ENCODE results near the gene ENDOD1. TPM values are rescaled to one million over a fixed set of nuclear protein-coding genes. Genes with fewer than 3 reads are reported as not detected.

The ENDOD1 gene
- total RNA-seq, 4 donors from 2014 or later, result 31.1 to 52.3 (median 36.8) TPM

DNA sequence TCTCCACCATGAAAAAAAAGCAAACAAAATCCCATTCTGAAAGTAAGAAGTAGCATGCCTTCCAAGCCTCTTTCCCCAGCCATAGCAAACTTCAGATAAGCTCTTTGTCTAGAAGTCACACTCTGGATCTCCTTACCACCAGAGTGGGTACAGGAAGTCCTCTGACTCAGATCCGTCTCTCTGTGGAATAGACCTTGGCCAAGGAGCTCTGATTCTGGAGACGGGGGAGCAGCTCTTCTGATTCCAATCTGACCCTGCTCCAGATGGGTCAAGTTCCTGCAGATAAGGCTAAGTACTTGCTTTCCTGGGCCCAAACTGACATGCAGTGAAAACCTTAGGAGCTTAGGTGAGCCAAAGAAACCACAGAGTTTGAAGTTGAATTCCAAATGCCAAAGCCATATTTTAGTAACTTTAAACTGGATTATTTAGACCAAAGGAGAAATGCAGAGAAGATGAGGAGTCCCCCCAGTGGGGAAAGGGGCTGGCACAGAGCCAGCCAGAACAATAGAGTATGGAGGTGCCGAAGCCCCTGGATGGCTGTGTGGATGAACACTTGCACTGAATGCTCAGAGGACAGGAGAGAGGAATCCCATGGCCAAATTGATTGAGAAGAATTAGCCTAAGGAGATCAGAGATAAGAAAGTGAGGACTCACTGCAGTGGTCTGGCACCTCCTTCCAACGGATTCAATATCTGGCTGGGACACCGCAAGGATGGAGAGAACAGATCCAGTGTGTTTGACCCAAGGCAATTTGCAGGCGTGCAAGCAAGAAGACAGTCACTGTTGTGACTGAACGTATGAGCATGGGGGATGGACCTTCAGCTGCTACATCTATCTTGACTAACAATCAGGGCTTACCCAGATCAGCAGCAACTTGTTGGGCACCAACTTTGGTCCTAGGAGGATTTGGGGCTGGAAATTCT, 54.9 kb downstream of the ENDOD1 start:
- no peak for DNase-seq
- H3K4me1 ChIP-seq, result peaks cover 1% of the 10 kb centered on the region in 2 donors
- TF ChIP-seq POLR2A (IDR thresholded peaks at IDR 0.05), result no peak
- TF ChIP-seq, protein P1, sequence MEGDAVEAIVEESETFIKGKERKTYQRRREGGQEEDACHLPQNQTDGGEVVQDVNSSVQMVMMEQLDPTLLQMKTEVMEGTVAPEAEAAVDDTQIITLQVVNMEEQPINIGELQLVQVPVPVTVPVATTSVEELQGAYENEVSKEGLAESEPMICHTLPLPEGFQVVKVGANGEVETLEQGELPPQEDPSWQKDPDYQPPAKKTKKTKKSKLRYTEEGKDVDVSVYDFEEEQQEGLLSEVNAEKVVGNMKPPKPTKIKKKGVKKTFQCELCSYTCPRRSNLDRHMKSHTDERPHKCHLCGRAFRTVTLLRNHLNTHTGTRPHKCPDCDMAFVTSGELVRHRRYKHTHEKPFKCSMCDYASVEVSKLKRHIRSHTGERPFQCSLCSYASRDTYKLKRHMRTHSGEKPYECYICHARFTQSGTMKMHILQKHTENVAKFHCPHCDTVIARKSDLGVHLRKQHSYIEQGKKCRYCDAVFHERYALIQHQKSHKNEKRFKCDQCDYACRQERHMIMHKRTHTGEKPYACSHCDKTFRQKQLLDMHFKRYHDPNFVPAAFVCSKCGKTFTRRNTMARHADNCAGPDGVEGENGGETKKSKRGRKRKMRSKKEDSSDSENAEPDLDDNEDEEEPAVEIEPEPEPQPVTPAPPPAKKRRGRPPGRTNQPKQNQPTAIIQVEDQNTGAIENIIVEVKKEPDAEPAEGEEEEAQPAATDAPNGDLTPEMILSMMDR (IDR thresholded peaks at IDR 0.05), result no peak
- intact Hi-C loops (cut with DNase I), result loop anchor here (10.0 kb wide), 1 partner anchor 170 kb away; the partner anchor contains the start of genes CWC15 and KDM4D
- no peaks in the 10 kb centered on the region for H3K27me3 ChIP-seq
- H3K9me3 ChIP-seq, result no peaks in the 10 kb centered on the region
- WGBS, 2 donors, result 73 to 76% methylated on average over 7 of the region's 7 CpGs
- H3K27ac ChIP-seq, result no peak overlapping the region
- H3K4me3 ChIP-seq (replicated peaks in 1 of 3), result no peak overlapping the region
- H3K36me3 ChIP-seq, result no peaks in the 10 kb centered on the region

DNA sequence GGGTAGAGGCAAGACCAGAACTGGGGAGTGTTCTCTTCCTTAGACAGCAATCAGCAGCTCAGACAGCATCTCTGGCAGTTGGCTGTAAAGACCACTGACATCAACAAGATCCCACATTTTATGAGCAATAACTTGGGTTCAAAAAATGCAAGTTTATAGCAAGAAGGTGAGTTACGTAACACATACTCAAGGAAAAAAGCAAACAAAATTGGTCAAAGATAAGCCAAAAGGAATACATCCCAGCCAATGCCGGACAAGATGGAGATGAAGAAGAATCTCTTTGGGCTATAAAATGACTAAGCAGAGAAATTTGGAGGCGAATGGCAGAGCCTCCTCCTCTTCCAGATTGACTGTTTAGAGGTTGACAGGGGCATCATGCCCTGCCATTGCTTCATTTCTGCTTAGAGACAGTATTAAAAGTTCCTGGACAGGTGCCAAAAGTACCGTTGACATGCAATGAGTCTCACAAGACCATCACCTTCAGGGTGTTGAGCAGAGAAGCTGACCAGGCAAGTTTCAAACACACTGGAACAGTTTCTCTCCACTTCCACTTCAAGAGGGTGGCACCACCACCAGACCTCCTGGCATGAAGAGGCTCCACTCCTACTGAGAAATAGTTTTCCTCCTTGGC, 55.9 kb downstream of the ENDOD1 start:
- Histone ChIP-seq H3K4me3 (replicated peaks in 1 of 3) (no peak overlapping the region), H3K4me1 (peaks cover 7 to 8% of the 10 kb centered on the region in 2 donors), H3K27me3 (no peaks in the 10 kb centered on the region), H3K9me3 (no peaks in the 10 kb centered on the region), H3K27ac (no peak overlapping the region), H3K36me3 (no peaks in the 10 kb centered on the region)
- DNase-seq, result no peak
- intact Hi-C loops (cut with DNase I), result loop anchor here (10.0 kb wide), 1 partner anchor 171 kb away; the partner anchor contains the start of genes CWC15 and KDM4D
- TF ChIP-seq POLR2A (IDR thresholded peaks at IDR 0.05), result no peak
- TF ChIP-seq, protein P1 (IDR thresholded peaks at IDR 0.05), result no peak
- WGBS, 2 donors, result 71 to 77% methylated on average over 4 of the region's 4 CpGs

DNA sequence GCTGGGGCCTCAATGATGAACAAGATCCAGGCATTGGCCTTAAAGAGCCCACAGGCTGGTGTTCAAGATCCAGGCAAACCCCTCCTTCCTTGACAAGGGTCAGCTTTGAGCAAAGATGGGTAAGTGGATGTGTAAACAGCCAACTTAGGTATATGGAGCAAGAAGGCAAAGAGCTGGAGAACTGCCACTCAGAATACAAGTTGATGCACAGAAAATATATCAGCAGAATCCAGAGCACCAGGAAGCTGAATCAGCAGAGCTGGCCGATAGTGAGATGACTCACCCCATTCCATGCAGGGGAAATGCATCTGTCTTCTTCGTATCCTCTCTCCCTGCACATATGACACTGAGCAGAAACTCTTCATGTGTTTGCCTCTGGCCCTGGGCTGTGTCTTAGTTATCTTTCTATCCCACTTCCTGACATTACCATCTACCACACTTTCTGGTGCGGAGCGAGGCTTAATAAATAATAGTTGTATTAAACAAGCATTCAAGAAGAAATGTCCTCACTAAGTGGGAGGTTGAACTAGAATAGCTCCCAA, 57.8 kb downstream of the ENDOD1 start:
- Histone ChIP-seq H3K9me3 (no peaks in the 10 kb centered on the region), H3K36me3 (no peaks in the 10 kb centered on the region), H3K4me1 (peaks cover 7 to 12% of the 10 kb centered on the region in 2 donors), H3K27me3 (no peaks in the 10 kb centered on the region), H3K27ac (no peak overlapping the region), H3K4me3 (replicated peaks in 1 of 3) (no peak overlapping the region)
- no peak for DNase-seq
- TF ChIP-seq, protein P1 (IDR thresholded peaks at IDR 0.05), result no peak
- intact Hi-C loops (cut with DNase I), result loop anchor here (10.0 kb wide), 1 partner anchor 173 kb away; the partner anchor contains the start of genes CWC15 and KDM4D
- 63 to 76% methylated on average over 4 of the region's 4 CpGs for WGBS, 2 donors

DNA sequence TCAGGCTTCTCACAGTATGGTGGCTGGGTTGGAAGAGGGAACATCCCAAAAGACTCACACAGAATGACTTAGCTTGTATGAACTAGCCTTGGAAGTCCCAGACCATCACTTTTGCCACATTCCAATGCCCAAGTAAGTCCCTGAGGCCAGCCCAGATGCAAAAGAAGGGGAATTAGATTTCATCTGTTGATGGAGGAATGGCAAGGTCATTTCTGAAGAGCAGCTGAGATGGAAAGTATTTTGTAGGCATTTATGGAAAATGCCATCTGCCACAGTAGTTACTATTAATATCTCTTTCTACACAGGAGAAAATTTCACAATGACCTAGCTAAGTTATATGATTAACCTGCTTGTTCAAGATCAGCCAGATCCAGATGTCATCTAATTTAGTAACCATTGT, 58.8 kb downstream of the ENDOD1 start:
- Histone ChIP-seq H3K4me1 (peaks cover 7 to 12% of the 10 kb centered on the region in 2 donors), H3K27ac (no peak overlapping the region), H3K9me3 (no peaks in the 10 kb centered on the region), H3K27me3 (no peaks in the 10 kb centered on the region), H3K4me3 (replicated peaks in 1 of 3) (no peak overlapping the region), H3K36me3 (no peaks in the 10 kb centered on the region)
- DNase-seq, result no peak
- intact Hi-C loops (cut with DNase I), result loop anchor here (10.0 kb wide), 1 partner anchor 174 kb away; the partner anchor contains the start of genes CWC15 and KDM4D
- TF ChIP-seq, protein P1 (IDR thresholded peaks at IDR 0.05), result no peak
- TF ChIP-seq POLR2A (IDR thresholded peaks at IDR 0.05), result no peak

Measured in thyroid gland (tissue), 4 donors.